HG03095 (cell line): ENCODE measurements around the gene A1BG.

ENCODE experiments used
- ATAC-seq: cut with Tn5 transposase; IDR thresholded peaks from one replicate; pipeline ENCODE4 v1.9.1; 2021; ENCODE audit warnings: moderate library complexity; ENCODE audit not compliant: unreplicated experiment

A1BG gene

GRCh38 chr19:58352760-58353671, at the start of gene A1BG:
Gene A1BG, minus strand, starts transcription at chr19:58353492. Its CDS starts 55 bp downstream, at chr19:58353437.
- ATAC-seq = no peak

- no peak for ATAC-seq
Measured at GRCh38 chr19:58401840-58402421, 48.6 kb upstream of the A1BG start.

- ATAC-seq = peak; percentile 96
Measured at GRCh38 chr19:58400916-58401839, 47.9 kb upstream of the A1BG start.

- ATAC-seq = no peak
Measured at GRCh38 chr19:58400316-58400915, 47.1 kb upstream of the A1BG start.

- no peak for ATAC-seq
Measured at GRCh38 chr19:58399903-58400302, 46.6 kb upstream of the A1BG start.

GRCh38 chr19:58398545-58398944, 45.3 kb upstream of the A1BG start:
- ATAC-seq = no peak

GRCh38 chr19:58398087-58398486, 44.8 kb upstream of the A1BG start:
- ATAC-seq = no peak

- ATAC-seq = no peak
Measured at GRCh38 chr19:58397533-58398037, 44.3 kb upstream of the A1BG start.

GRCh38 chr19:58396691-58397532, 43.6 kb upstream of the A1BG start:
- ATAC-seq = no peak

GRCh38 chr19:58395979-58396627, 42.8 kb upstream of the A1BG start:
- no peak for ATAC-seq

GRCh38 chr19:58395220-58395978, 42.1 kb upstream of the A1BG start, which contains the start of gene RNF225:
Gene RNF225, plus strand, starts transcription at chr19:58395656. Its CDS starts 434 bp downstream, at chr19:58396090.
- ATAC-seq = no peak

GRCh38 chr19:58394821-58395219, 41.5 kb upstream of the A1BG start:
- no peak for ATAC-seq

GRCh38 chr19:58393725-58394033, 40.4 kb upstream of the A1BG start:
- no peak for ATAC-seq

- no peak for ATAC-seq
Measured at GRCh38 chr19:58392945-58393724, 39.8 kb upstream of the A1BG start.

GRCh38 chr19:58388175-58388526, 34.9 kb upstream of the A1BG start:
- ATAC-seq = no peak

- no peak for ATAC-seq
Measured at GRCh38 chr19:58387338-58388174, 34.3 kb upstream of the A1BG start.
